Ishikawa (cell line): ENCODE measurements around the gene SERINC5.

Source experiments
- EGR1 ChIP-seq: IDR thresholded peaks from 2 replicates; pipeline ENCODE4 v1.6.1; 2012
- FOXM1 ChIP-seq: IDR thresholded peaks from 2 replicates; pipeline ENCODE4 v1.6.1; 2012; ENCODE audit warnings: low read depth, borderline replicate concordance
- YY1 ChIP-seq: IDR thresholded peaks from 2 replicates; pipeline ENCODE4 v1.6.1; 2012; ENCODE audit warnings: low read depth
- TF ChIP-seq, protein P1 (sequence below): IDR thresholded peaks from 2 replicates; pipeline ENCODE4 v1.6.1; 2012

DNA sequence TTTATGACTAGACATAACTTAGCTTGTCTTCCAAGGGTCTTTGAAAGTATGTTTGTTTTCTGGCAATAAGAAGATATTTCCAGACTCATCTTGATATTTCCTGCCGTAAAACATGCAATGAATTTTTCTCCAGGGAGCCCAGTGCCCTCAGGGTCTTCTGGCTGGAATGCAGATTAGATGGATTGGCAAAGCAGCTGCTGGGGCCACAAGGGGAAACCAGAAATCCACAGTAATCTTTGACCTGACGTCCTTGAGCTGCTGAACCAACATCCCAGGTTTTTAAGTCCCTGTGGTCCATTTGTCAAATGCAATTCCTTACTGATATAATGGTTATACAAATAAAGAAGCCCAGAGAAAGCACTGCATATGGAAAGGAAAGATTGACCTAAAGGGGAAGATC, 127.7 kb downstream of the SERINC5 start:
- TF ChIP-seq, protein P1, sequence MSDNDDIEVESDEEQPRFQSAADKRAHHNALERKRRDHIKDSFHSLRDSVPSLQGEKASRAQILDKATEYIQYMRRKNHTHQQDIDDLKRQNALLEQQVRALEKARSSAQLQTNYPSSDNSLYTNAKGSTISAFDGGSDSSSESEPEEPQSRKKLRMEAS, result no peak
- TF ChIP-seq FOXM1, result no peak
- no peak for TF ChIP-seq EGR1
- no peak for TF ChIP-seq YY1
